ENCODE results near the gene CBX1.

Gene CBX1

GRCh38 chr17:48047741-48048383 lies 53.4 kb downstream of the CBX1 start, which contains the start of gene NFE2L1:
TSS of gene NFE2L1 (plus strand) at chr17:48048359. CDS start at chr17:48051119, 2,760 bp downstream.
- H3K4me3 ChIP-seq (ENCODE audit: low read depth, low read length), result peak within 1 kb of the TSS; percentile 85
- peak; percentile 99 for DNase-seq
- H3K4me1 ChIP-seq, result peaks cover 14% of the 10 kb centered on the region
- H3K9me3 ChIP-seq, result no peaks in the 10 kb centered on the region
- no peaks in the 10 kb centered on the region for H3K27me3 ChIP-seq
- peaks cover 22% of the 10 kb centered on the region for H3K36me3 ChIP-seq
- no peak for TF ChIP-seq CTCF (IDR thresholded peaks at IDR 0.05; ENCODE audit: low read depth, low read length)

- no peak for TF ChIP-seq CTCF (IDR thresholded peaks at IDR 0.05; ENCODE audit: low read depth, low read length)
- no peak for DNase-seq
- Histone ChIP-seq H3K36me3 (peaks cover 16% of the 10 kb centered on the region), H3K27me3 (no peaks in the 10 kb centered on the region), H3K9me3 (no peaks in the 10 kb centered on the region), H3K4me3 (ENCODE audit: low read depth, low read length) (peak overlapping the region; percentile 84), H3K4me1 (peaks cover 9% of the 10 kb centered on the region)
Measured at GRCh38 chr17:48047113-48047740, 54.1 kb downstream of the CBX1 start.

GRCh38 chr17:48046296-48046695 lies 55.0 kb downstream of the CBX1 start:
- DNase-seq, result no peak
- no peak for TF ChIP-seq CTCF (IDR thresholded peaks at IDR 0.05; ENCODE audit: low read depth, low read length)
- Histone ChIP-seq H3K27me3 (no peaks in the 10 kb centered on the region), H3K4me1 (peaks cover 6% of the 10 kb centered on the region), H3K36me3 (peaks cover 7% of the 10 kb centered on the region), H3K4me3 (ENCODE audit: low read depth, low read length) (peak overlapping the region; percentile 84), H3K9me3 (no peaks in the 10 kb centered on the region)

GRCh38 chr17:48045316-48046001 lies 55.8 kb downstream of the CBX1 start:
- Histone ChIP-seq H3K36me3 (no peaks in the 10 kb centered on the region), H3K27me3 (no peaks in the 10 kb centered on the region), H3K4me3 (ENCODE audit: low read depth, low read length) (no peak overlapping the region), H3K9me3 (no peaks in the 10 kb centered on the region), H3K4me1 (no peaks in the 10 kb centered on the region; the same call in none of the 2 replicates)
- DNase-seq, result no peak
- no peak for TF ChIP-seq CTCF (IDR thresholded peaks at IDR 0.05; ENCODE audit: low read depth, low read length)

- no peaks in the 10 kb centered on the region for H3K36me3 ChIP-seq
- DNase-seq, result no peak
- H3K9me3 ChIP-seq, result no peaks in the 10 kb centered on the region
- no peak overlapping the region for H3K4me3 ChIP-seq (ENCODE audit: low read depth, low read length)
- no peak for TF ChIP-seq CTCF (IDR thresholded peaks at IDR 0.05; ENCODE audit: low read depth, low read length)
- H3K27me3 ChIP-seq, result no peaks in the 10 kb centered on the region
- no peaks in the 10 kb centered on the region; the same call in none of the 2 replicates for H3K4me1 ChIP-seq
Measured at GRCh38 chr17:48044851-48045250, 56.4 kb downstream of the CBX1 start.

Data from BE2C (cell line).